DND-41 (cell line): ENCODE data around the gene DRGX.

Source experiments
- ATAC-seq: fragments of 200-7000 bp; cut with Tn5 transposase; 3 replicates; pipeline ENCODE4 v1.9.1; 2021; ENCODE audit warnings: low read depth; ENCODE audit not compliant: insufficient read depth
- DNase-seq: peaks from one replicate; pipeline ENCODE4 v3.0.0-alpha.2; 2020
- H2AFZ ChIP-seq: 2 replicates; pipeline ENCODE4 v1.6.0; 2012; ENCODE audit warnings: low read depth, low read length
- H3K27ac ChIP-seq: 2 replicates; pipeline ENCODE4 v1.5.1; 2012; ENCODE audit warnings: low read length, inconsistent platforms
- H3K27me3 ChIP-seq: fragments of 200-600 bp; sonication (generic); 2 replicates; pipeline ENCODE4 v1.6.0; 2012; ENCODE audit warnings: low read length, mild to moderate bottlenecking, inconsistent platforms; ENCODE audit not compliant: insufficient read depth, poor library complexity
- H3K36me3 ChIP-seq: 2 replicates; pipeline ENCODE4 v1.5.1; 2012; ENCODE audit warnings: low read length, inconsistent platforms; ENCODE audit not compliant: insufficient read depth
- H3K4me1 ChIP-seq: 2 replicates; pipeline ENCODE4 v1.5.1; 2012; ENCODE audit warnings: mild to moderate bottlenecking, low read length; ENCODE audit not compliant: insufficient read depth
- H3K4me2 ChIP-seq: 2 replicates; pipeline ENCODE4 v1.6.0; 2012; ENCODE audit warnings: mild to moderate bottlenecking, moderate library complexity, low read length, inconsistent platforms; ENCODE audit not compliant: insufficient read depth
- H3K4me3 ChIP-seq, 2 experiments: fragments of 200-600 bp in 1 of 2; shearing (Covaris generic) in 1 of 2; 2 replicates each; pipeline ENCODE4 v1.5.1; 2012 to 2016; ENCODE audit warnings: inconsistent platforms in 2 of 2, low read length in 2 of 2, mild to moderate bottlenecking in 2 of 2, low read depth in 1 of 2, moderate library complexity in 1 of 2
- H3K79me2 ChIP-seq: 2 replicates; pipeline ENCODE4 v1.6.0; 2012; ENCODE audit warnings: low read length, inconsistent platforms; ENCODE audit not compliant: insufficient read depth
- H3K9ac ChIP-seq: 2 replicates; pipeline ENCODE4 v1.6.0; 2012; ENCODE audit warnings: low read depth, mild to moderate bottlenecking, inconsistent platforms, low read length, moderate library complexity
- H3K9me3 ChIP-seq: 2 replicates; pipeline ENCODE4 v1.5.1; 2012; ENCODE audit warnings: low read length, moderate library complexity, mild to moderate bottlenecking, inconsistent platforms; ENCODE audit not compliant: insufficient read depth, severe bottlenecking
- H4K20me1 ChIP-seq: 2 replicates; pipeline ENCODE4 v1.6.0; 2012; ENCODE audit warnings: low read length; ENCODE audit not compliant: insufficient read depth
- CTCF ChIP-seq: IDR thresholded peaks from 2 replicates; pipeline ENCODE4 v1.5.1; 2012; ENCODE audit warnings: borderline replicate concordance, low read length, moderate library complexity, mild to moderate bottlenecking; ENCODE audit not compliant: poor library complexity, severe bottlenecking; ENCODE audit errors: extremely low read depth
- EZH2 ChIP-seq: IDR thresholded peaks from 3 replicates; pipeline ENCODE4 v1.6.1; 2012; ENCODE audit warnings: borderline replicate concordance, low read depth, mild to moderate bottlenecking, moderate library complexity, low read length, inconsistent platforms; ENCODE audit not compliant: severe bottlenecking

DRGX gene

GRCh38 chr10:49410365-49411074, 14.6 kb upstream of the DRGX start:
- Histone ChIP-seq H3K4me1 (no peaks in the 10 kb centered on the region), H3K27me3 (peaks cover 22% of the 10 kb centered on the region), H3K36me3 (no peaks in the 10 kb centered on the region), H4K20me1 (peaks cover 8% of the 10 kb centered on the region), H2AFZ (no peak overlapping the region), H3K9me3 (no peaks in the 10 kb centered on the region), H3K4me2 (no peak overlapping the region), H3K9ac (no peak overlapping the region), H3K79me2 (no peaks in the 10 kb centered on the region), H3K4me3 (no peak overlapping the region), H3K27ac (no peak overlapping the region)
- no peak for TF ChIP-seq CTCF
- TF ChIP-seq EZH2, result no peak
- ATAC-seq, result no peak
- no peak for DNase-seq

- Histone ChIP-seq H3K9me3 (no peaks in the 10 kb centered on the region), H3K27ac (no peak overlapping the region), H3K27me3 (peaks cover 21% of the 10 kb centered on the region), H3K9ac (no peak overlapping the region), H3K79me2 (no peaks in the 10 kb centered on the region), H2AFZ (no peak overlapping the region), H3K4me1 (no peaks in the 10 kb centered on the region), H3K4me2 (no peak overlapping the region), H3K36me3 (no peaks in the 10 kb centered on the region), H4K20me1 (peaks cover 8% of the 10 kb centered on the region), H3K4me3 (no peak overlapping the region)
- ATAC-seq, result no peak
- no peak for TF ChIP-seq CTCF
- TF ChIP-seq EZH2, result no peak
- DNase-seq, result no peak
These were observed 13.9 kb upstream of the DRGX start for GRCh38 chr10:49409755-49410154.

- no peak overlapping the region for H3K4me2 ChIP-seq
- H3K27ac ChIP-seq, result no peak overlapping the region
- peak; percentile 31 for DNase-seq
- H3K9me3 ChIP-seq, result no peaks in the 10 kb centered on the region
- ATAC-seq, result peak; percentile 59; the same call in 2 of the 3 replicates
- H3K4me3 ChIP-seq, result no peak overlapping the region
- TF ChIP-seq EZH2 (no peak), CTCF (peak; percentile 62)
- H2AFZ ChIP-seq, result no peak overlapping the region
- H4K20me1 ChIP-seq, result peaks cover 8% of the 10 kb centered on the region
- H3K9ac ChIP-seq, result no peak overlapping the region
- H3K79me2 ChIP-seq, result no peaks in the 10 kb centered on the region
- no peaks in the 10 kb centered on the region for H3K36me3 ChIP-seq
- no peaks in the 10 kb centered on the region for H3K4me1 ChIP-seq
- H3K27me3 ChIP-seq, result peaks cover 21% of the 10 kb centered on the region
These were observed 12.8 kb upstream of the DRGX start for GRCh38 chr10:49408519-49409306.
